Keratinocyte (primary cell): ENCODE data around the gene TJP2.

ENCODE experiments used
- EZH2 ChIP-seq: IDR thresholded peaks from one replicate; pipeline ENCODE4 v1.6.1; 2012; ENCODE audit warnings: inconsistent platforms, mild to moderate bottlenecking, low read length, moderate library complexity
- TF ChIP-seq, protein P1 (sequence below), 3 experiments: IDR thresholded peaks in 1 of 3; conservative IDR thresholded peaks in 1 of 3; optimal IDR thresholded peaks in 1 of 3; 2 replicates in 2 of 3; 3 replicates in 1 of 3; pipeline versions ENCODE3 to v1.5.1; 2011; ENCODE audit warnings: low read length in 3 of 3, mild to moderate bottlenecking in 3 of 3, moderate library complexity in 2 of 3, control low read depth in 1 of 3, inconsistent platforms in 1 of 3; ENCODE audit not compliant: insufficient read depth in 2 of 3; ENCODE audit errors: extremely low read depth in 1 of 3

DNA sequence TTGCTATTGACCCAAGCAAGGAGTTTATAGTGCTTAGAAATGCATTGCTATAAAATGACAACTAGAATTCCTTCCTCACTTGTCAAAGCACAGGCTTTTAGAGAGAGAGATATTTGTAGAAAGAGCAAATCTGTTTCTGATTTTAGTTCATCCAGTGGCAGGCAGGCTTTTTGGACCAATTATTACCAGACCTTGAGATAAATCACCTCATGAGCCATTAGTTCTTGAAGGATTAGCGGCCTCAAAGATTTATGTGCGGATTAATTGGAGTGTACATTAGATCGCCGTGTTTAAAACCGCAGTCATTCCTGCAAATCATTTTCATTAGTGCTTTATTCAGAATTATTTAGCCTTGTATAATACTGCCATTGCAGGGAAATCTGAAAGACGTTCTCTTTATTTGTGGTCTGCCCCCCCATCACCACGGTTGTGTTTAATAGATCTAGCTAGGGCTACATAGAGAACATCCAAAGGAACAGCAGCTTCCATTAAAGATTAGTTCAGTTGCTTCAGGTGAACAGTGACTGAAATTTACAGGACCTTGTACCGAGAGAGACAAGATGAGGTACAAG, 28.8 kb upstream of the TJP2 start:
- no peak for TF ChIP-seq EZH2
- TF ChIP-seq, protein P1, sequence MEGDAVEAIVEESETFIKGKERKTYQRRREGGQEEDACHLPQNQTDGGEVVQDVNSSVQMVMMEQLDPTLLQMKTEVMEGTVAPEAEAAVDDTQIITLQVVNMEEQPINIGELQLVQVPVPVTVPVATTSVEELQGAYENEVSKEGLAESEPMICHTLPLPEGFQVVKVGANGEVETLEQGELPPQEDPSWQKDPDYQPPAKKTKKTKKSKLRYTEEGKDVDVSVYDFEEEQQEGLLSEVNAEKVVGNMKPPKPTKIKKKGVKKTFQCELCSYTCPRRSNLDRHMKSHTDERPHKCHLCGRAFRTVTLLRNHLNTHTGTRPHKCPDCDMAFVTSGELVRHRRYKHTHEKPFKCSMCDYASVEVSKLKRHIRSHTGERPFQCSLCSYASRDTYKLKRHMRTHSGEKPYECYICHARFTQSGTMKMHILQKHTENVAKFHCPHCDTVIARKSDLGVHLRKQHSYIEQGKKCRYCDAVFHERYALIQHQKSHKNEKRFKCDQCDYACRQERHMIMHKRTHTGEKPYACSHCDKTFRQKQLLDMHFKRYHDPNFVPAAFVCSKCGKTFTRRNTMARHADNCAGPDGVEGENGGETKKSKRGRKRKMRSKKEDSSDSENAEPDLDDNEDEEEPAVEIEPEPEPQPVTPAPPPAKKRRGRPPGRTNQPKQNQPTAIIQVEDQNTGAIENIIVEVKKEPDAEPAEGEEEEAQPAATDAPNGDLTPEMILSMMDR (optimal IDR thresholded peaks at IDR 0.05 in 1 of 3, IDR thresholded peaks at IDR 0.05 in 1 of 3, conservative IDR thresholded peaks at IDR 0.05 in 1 of 3; ENCODE audit: extremely low read depth in 1 of 3, insufficient read depth in 2 of 3, low read length in 3 of 3), result no peak
